ES-I3 (cell line): Measurements from ENCODE around the gene MROH8.

ENCODE experiments used
- H3K36me3 ChIP-seq: 2 replicates; pipeline ENCODE4 v1.6.1; 2013; ENCODE audit warnings: mild to moderate bottlenecking, low read length, control low read depth, moderate library complexity; ENCODE audit not compliant: insufficient read depth
- H3K4me1 ChIP-seq: 2 replicates; pipeline ENCODE4 v1.6.1; 2013; ENCODE audit warnings: mild to moderate bottlenecking, control low read depth, low read length; ENCODE audit not compliant: insufficient read depth
- H3K9ac ChIP-seq: 2 replicates; pipeline ENCODE4 v1.6.1; 2013; ENCODE audit warnings: low read depth, mild to moderate bottlenecking, low read length, moderate library complexity
- H3K9me3 ChIP-seq: 2 replicates; pipeline ENCODE4 v1.6.1; 2013; ENCODE audit warnings: mild to moderate bottlenecking, low read length, moderate library complexity; ENCODE audit not compliant: control insufficient read depth, insufficient read depth

MROH8 gene

DNA sequence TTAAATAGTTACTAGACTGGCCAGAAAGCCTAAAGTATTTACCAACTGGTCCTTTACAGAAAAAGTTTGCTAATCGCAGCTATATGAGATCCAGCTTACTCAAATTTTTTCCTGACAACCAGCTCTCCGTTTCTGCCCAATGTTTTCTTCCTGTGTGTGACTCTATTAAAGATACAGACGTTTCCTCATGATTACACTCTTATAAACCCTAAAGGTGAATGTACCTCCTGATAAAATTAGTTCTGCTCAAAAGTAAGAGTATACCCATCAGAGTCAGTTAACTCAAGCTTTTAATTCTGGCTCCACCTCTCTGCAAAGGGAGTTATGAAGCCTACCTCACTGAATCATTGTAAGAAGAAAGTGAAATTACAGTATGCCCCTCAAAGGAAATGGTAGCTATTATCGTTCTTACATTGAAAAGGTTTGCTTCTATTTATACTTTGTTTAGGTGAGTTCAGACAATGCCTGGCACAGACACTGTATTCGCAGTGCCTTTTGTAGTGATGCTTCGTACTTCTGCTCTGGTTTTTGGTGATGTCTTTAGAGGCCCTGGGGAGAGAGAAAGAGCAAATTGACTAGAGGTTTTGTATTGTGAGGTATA lies 10.2 kb upstream of the MROH8 start:
- Histone ChIP-seq H3K9me3 (no peaks in the 10 kb centered on the region), H3K36me3 (peaks cover 5% of the 10 kb centered on the region; the same call in 1 of the 2 replicates), H3K4me1 (no peaks in the 10 kb centered on the region), H3K9ac (no peak overlapping the region)

DNA sequence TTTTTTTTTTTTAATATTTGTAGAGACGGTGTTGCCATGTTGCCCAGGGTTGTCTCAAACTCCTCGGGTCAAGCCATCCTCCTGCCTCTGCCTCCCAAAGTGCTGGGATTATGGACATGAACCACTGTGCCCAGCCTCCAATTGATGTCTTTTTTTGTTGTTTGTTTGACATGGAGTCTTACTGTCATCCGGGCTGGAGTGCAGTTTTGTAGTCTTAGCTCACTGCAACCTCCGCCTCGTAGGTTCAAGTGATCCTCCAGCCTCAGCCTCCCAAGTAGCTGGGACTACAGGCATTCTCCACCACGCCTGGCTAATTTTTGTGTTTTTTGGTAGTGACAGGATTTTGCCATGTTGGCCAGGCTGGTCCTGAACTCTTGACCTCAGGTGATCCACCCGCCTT lies 9.4 kb upstream of the MROH8 start:
- peaks cover 10% of the 10 kb centered on the region for H3K36me3 ChIP-seq
- H3K9me3 ChIP-seq: no peaks in the 10 kb centered on the region
- no peaks in the 10 kb centered on the region for H3K4me1 ChIP-seq
- no peak overlapping the region for H3K9ac ChIP-seq

DNA sequence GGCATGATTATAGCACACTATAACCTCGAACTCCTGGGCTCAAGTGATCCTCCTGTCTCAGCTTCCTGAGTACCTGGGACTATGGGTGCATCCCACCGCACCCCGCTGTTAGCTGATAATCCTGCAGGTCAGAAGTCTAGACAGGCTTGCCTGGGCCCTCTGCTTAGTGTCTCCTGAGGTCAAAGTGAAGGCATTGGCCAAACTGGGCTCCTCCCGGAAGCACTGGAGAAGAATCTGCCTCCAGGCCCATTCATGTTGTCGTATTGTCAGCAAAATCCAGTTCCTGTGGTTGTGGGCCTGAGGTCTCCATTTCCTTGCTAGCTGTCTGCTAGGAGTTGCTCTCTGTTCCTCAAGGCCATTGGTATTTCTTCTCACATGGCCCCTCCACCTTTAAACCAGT lies 6.3 kb upstream of the MROH8 start:
- H3K9me3 ChIP-seq: no peaks in the 10 kb centered on the region

DNA sequence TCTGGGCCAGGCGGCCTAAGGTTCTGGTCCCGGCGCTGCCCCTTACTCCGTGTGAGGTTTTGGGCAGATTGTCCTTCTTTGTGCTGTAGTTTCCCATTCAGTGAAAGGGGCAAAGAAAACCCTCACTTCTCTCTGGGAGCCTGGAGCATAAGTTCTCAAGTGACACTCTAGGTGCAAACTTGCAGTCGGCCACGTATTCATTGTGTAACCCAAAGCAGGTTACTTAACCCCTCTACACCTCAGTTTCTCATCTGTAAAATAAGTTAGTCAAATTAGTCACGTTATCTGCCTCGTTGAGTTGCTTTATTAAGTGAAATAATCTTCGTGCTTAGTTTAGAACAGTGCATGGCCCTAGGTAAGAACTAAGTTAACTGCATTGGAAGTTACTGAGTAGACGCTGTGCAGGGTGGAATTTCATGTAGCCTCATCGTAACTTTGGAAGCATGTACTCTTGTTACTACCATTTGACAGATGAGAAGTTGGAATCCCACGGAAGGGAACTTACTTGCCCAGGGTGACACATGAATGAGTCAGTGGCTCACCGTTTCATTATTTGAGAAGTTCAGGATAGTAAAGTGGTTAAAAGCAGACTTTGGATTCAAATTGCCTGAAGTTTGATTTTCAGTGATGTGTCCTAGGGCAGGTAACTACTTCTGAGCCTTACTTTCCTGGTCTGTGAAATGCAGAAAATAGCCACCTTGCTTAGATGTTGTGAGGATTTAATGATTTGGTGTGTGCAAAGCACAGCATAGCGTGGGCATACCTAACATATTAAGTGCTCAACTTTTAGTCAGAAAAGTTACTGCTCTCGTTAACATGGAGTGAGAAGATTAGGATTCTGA lies 556 bp upstream of the MROH8 start:
- H3K4me1 ChIP-seq: peaks cover 6% of the 10 kb centered on the region; the same call in 1 of the 2 replicates
- peak overlapping the region; percentile 72 for H3K9ac ChIP-seq
- H3K9me3 ChIP-seq: no peaks in the 10 kb centered on the region
- peaks cover 7% of the 10 kb centered on the region for H3K36me3 ChIP-seq

More for the DNA sequence above, 6.3 kb upstream of the MROH8 start:
- Histone ChIP-seq H3K9ac (no peak overlapping the region), H3K4me1 (peaks cover under 1% of the 10 kb centered on the region; the same call in 1 of the 2 replicates), H3K36me3 (peaks cover 12% of the 10 kb centered on the region)

DNA sequence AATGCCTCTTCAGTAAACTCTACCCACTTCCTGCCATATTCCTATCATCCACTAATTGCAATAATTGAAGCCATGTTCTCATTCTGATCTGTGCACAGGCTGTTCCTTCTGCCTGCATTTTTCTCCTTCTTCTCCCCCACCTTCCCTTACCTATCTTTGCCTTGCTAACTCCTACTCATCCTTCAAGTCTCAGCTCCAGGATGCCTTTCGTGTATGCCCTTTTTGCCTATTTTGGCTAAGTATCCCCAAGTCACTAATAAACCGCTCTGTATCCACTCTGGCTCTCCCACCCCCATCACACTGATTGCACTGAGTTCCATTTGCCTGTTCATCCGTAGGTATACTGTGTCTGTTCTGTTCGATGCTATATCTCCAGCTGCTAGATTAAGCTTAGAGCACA lies 6.5 kb downstream of the MROH8 start:
- Histone ChIP-seq H3K4me1 (no peaks in the 10 kb centered on the region), H3K36me3 (no peaks in the 10 kb centered on the region), H3K9ac (no peak overlapping the region), H3K9me3 (no peaks in the 10 kb centered on the region; the same call in 1 of the 2 replicates)

DNA sequence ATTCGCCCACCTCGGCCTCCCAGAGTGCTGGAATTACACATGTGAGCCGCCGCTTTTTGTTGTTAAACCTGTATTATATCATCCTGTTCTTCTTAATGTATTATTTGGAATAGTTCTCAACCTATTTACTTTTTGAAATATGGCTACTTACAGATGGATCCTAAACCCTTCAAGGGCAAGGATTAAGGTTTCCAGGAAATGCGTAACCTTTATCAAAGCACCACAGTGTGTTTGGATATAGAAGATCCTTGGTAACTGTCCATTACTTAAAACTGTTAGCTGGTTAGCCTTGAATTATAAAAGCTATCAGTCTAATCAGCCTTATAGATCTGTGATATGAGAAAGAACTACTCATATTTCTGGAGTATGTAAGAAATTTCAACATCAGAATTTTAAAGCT lies 12.5 kb downstream of the MROH8 start:
- H3K4me1 ChIP-seq: no peaks in the 10 kb centered on the region
- no peak overlapping the region for H3K9ac ChIP-seq
- H3K9me3 ChIP-seq: no peaks in the 10 kb centered on the region; the same call in 1 of the 2 replicates
- no peaks in the 10 kb centered on the region for H3K36me3 ChIP-seq

DNA sequence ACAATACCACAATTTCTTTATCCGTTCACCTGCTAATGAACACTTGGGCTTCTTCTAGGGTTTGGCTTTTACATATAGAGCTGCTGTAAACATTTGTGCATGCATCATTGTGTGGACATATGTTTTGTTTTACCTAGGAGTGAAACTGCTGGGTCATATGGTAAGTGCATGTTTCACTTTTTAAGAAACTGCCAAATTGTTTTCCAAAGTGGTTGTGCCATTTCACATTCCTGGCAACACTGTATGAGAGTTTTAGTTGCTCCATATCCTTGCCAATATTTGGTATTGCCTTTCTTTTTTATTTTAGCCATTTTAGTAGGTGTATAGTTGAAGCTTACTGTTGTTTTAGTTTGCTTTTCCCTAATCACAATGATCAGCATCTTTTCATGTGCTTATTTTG lies 14.3 kb downstream of the MROH8 start:
- Histone ChIP-seq H3K9me3 (no peaks in the 10 kb centered on the region), H3K4me1 (no peaks in the 10 kb centered on the region), H3K36me3 (no peaks in the 10 kb centered on the region), H3K9ac (no peak overlapping the region)

DNA sequence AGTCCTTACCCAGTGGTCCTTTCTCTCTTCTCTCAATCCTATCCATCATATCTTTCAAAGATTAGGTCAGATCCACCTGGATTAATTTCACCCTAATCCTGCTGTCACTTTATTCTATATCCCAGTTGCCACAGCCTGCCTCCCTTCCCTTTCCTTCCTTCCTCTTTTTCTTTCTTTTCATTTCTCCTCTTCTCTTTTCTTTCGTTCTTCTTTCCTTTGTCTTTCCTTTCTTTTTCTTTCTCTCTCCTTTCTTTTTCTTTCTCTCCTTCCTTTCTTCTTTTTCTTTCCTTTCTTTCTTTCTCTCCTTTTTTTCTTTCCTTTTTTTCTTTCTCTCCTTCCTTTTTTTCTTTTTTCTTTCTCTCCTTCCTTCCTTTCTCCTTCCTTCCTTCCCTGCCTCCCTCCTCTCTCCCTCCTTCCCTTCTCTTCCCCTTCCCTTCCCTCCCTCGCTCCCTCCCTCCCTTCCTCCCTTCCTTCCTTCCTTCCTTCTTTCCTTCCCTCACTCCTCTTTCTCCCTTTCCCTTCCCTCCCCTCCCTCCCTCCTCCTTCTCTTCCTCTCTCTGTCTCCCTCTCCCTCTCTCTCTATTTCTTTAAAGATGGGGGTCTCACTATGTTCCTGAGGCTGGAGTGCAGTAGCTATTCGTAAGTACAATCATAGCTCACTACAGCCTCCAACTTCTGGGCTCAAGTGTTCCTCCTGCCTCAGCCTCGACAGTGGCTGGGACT lies 15.4 kb downstream of the MROH8 start:
- Histone ChIP-seq H3K9ac (no peak overlapping the region), H3K36me3 (no peaks in the 10 kb centered on the region), H3K9me3 (no peaks in the 10 kb centered on the region), H3K4me1 (no peaks in the 10 kb centered on the region)

DNA sequence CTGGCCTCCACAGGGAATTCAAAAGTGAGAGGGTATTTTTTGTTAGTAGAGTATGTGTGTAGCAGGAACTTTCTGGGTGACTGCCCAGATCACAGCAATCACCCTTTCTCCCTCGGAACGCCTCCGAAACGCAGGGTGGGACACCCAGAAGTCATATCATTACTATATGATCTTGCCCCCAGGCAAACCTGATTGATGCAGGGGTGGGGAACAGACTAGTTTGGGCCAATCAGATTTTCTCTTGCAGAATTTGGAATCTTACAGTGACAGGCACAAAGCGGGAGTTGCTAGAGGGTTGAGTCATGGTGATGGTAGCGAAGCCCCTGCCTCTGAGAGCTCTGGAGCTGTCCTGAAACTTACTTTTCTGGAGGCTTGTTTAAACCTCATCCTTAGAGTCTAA lies 16.7 kb downstream of the MROH8 start:
- no peaks in the 10 kb centered on the region for H3K9me3 ChIP-seq
- H3K4me1 ChIP-seq: no peaks in the 10 kb centered on the region
- no peaks in the 10 kb centered on the region for H3K36me3 ChIP-seq
- H3K9ac ChIP-seq: no peak overlapping the region

DNA sequence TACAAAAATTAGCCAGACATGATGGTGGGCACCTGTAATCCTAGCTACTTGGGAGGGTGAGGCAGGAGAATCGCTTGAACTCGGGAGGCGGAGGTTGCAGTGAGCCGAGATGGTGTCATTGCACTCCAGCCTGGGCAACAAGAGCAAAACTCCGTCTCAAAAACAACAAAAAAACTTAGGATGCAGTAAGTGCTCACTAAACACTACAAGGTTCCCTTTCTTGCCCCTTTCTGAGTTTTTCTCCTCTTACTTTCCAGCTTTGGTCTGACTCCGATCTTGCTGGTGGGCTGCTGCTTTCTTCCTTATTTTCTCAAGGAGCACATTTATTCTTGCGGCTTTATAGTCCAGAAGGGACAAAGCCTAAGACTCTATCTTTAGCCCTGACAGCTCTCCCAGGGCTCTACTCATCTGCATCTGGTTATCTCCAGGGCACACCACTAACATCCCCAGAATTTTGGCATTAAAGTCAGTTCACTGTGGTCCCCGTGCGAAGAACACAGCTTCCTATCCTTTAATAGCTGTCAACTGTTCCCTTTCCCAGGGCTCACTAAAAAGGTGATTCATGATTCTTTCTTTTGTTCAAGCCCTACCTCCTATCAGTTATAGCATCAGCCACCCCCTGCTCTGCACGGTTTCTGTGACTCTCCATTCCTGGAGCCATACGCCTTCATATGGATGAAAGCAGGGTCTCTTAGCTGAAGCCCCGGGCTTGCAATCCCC lies 17.4 kb downstream of the MROH8 start:
- no peaks in the 10 kb centered on the region for H3K9me3 ChIP-seq
- no peaks in the 10 kb centered on the region for H3K4me1 ChIP-seq
- no peaks in the 10 kb centered on the region for H3K36me3 ChIP-seq
- H3K9ac ChIP-seq: no peak overlapping the region

DNA sequence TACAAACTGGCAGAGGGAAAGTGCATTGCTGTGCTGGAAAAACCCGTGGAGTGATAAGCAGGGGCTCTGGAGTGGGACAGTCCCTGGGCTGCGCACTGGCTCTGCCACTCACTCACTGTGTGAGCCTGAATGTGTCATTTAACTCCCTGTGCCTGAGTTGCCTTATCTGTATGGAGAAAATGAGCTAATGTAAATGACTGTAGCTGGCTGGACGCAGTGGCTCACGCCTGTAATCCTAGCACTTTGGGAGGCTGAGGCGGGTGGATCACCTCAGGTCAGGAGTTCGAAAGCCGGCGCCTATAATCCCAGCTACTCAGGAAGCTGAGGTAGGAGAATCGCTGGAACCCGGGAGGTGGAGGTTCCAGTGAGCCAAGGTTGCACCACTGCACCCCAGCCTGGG lies 18.7 kb downstream of the MROH8 start:
- Histone ChIP-seq H3K4me1 (no peaks in the 10 kb centered on the region), H3K36me3 (no peaks in the 10 kb centered on the region), H3K9ac (no peak overlapping the region), H3K9me3 (no peaks in the 10 kb centered on the region)

DNA sequence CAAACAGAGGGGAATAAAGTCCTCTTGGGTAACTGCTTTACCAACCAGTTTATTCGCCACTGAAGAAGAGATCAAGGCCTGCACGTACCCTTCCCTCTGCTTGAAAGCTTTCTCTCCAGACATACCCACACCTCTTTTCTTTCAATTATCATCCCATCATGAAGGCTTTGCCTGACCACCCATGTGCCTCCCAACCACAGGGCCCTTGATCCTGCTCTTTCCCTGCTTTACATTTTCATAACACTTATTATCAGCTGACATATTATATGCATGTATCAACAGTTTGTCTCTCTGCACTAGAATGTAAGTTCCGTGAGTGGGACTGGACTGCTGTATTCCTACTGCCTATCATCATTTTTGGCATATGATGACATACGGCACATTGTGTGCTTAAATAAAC lies 21.1 kb downstream of the MROH8 start:
- Histone ChIP-seq H3K4me1 (no peaks in the 10 kb centered on the region), H3K9me3 (no peaks in the 10 kb centered on the region), H3K9ac (no peak overlapping the region), H3K36me3 (no peaks in the 10 kb centered on the region)

DNA sequence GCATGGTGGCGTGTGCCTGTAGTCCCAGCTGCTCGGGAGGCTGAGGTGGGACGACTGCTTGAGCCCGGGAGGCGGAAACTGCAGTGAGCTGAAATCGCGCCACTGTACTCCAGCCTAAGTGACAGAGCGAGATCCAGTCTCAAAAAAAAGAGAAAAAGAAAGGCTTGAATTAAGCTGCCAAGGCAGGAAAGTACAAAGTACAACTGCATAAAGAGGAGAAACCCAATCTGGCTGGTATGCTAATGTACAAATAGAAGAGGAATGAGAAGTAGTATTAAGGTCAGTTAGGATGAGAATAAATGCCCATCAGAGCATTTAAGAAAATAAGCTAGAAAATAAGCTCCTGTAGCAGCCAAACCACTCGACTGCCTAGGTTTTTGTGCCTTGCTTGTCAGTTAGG lies 23.4 kb downstream of the MROH8 start:
- Histone ChIP-seq H3K4me1 (no peaks in the 10 kb centered on the region), H3K36me3 (no peaks in the 10 kb centered on the region), H3K9me3 (peaks cover 4% of the 10 kb centered on the region; the same call in 1 of the 2 replicates), H3K9ac (no peak overlapping the region)

DNA sequence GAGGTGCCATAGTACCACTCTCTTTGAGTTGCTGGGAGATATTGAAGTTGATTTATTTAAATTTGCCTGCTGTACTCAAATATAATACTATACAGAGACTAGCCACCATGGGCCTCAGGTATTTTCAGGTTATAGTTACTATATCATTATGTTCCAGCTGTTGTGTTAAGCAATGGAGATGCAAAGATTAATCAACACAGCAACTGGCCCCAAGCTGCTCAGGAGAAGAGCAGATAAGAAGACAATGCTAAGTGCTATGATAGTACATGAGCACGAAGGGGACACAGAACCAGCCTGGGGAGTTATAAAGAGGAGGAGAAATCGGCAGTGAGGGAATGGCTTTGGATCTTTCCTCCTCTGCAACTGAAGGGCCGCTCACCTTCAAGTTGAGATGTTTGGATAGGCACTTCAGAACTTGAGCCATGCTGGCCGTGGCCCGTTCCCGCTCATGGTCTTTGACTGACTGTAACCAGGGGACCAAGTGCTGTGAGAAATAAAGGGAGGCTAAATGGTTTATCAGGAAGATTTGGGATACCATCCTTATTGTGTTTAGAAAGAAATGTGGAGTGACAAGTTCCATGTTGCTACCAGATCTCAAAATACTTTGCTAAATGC lies 24.6 kb downstream of the MROH8 start:
- H3K36me3 ChIP-seq: no peaks in the 10 kb centered on the region
- no peaks in the 10 kb centered on the region for H3K4me1 ChIP-seq
- no peak overlapping the region for H3K9ac ChIP-seq

More for the DNA sequence above, 24.6 kb downstream of the MROH8 start:
- H3K9me3 ChIP-seq: peaks cover 4% of the 10 kb centered on the region; the same call in 1 of the 2 replicates
